ENCODE data around the gene CCDC50.

Gene CCDC50

GRCh38 chr3:191425322-191425734 lies 96.1 kb downstream of the CCDC50 start:
- DNase-seq (ENCODE audit: low spot score) = no peak

GRCh38 chr3:191426311-191426710 lies 97.1 kb downstream of the CCDC50 start:
- DNase-seq (ENCODE audit: low spot score) = no peak

- DNase-seq (ENCODE audit: low spot score) = no peak
Measured at GRCh38 chr3:191428177-191428576, 99.0 kb downstream of the CCDC50 start.

- DNase-seq (ENCODE audit: low spot score) = no peak
Measured at GRCh38 chr3:191430103-191430502, 100.9 kb downstream of the CCDC50 start.

GRCh38 chr3:191431160-191431822 lies 102.1 kb downstream of the CCDC50 start:
- no peak for DNase-seq (ENCODE audit: low spot score)

GRCh38 chr3:191432162-191432561 lies 103.0 kb downstream of the CCDC50 start:
- DNase-seq (ENCODE audit: low spot score) = no peak

- DNase-seq (ENCODE audit: low spot score) = no peak
Measured at GRCh38 chr3:191434024-191434423, 104.8 kb downstream of the CCDC50 start.

- DNase-seq (ENCODE audit: low spot score) = no peak
Measured at GRCh38 chr3:191435981-191436380, 106.8 kb downstream of the CCDC50 start.

GRCh38 chr3:191438150-191438814 lies 109.1 kb downstream of the CCDC50 start:
- DNase-seq (ENCODE audit: low spot score) = no peak

- DNase-seq (ENCODE audit: low spot score) = no peak
Measured at GRCh38 chr3:191440532-191440931, 111.3 kb downstream of the CCDC50 start.

- no peak for DNase-seq (ENCODE audit: low spot score)
Measured at GRCh38 chr3:191441687-191442086, 112.5 kb downstream of the CCDC50 start.

- no peak for DNase-seq (ENCODE audit: low spot score)
Measured at GRCh38 chr3:191444569-191444968, 115.4 kb downstream of the CCDC50 start.

All from kidney tubule cell (primary cell).